RWPE2 (cell line): Measurements from ENCODE around the gene GPR78.

ENCODE experiments used
- ATAC-seq: fragments of 200-7000 bp; cut with Tn5 transposase; 3 replicates; pipeline ENCODE4 v1.9.1; 2021; ENCODE audit warnings: low read depth
- DNase-seq: peaks from one replicate; pipeline ENCODE4 v3.0.0-alpha.2; 2020; ENCODE audit warnings: low spot score
- H3K27ac ChIP-seq: fragments of 450-650 bp; 2 replicates; pipeline ENCODE4 v1.5.1; 2017; ENCODE audit warnings: mild to moderate bottlenecking; ENCODE audit not compliant: poor library complexity, severe bottlenecking
- H3K27me3 ChIP-seq: fragments of 250-450 bp; sonication (Bioruptor Pico); 2 replicates; pipeline ENCODE4 v1.5.1; 2021; ENCODE audit warnings: mild to moderate bottlenecking, moderate library complexity; ENCODE audit not compliant: insufficient read depth, poor library complexity, severe bottlenecking
- H3K36me3 ChIP-seq: fragments of 250-450 bp; sonication (Bioruptor Pico); 2 replicates; pipeline ENCODE4 v1.5.1; 2020; ENCODE audit warnings: low read depth, mild to moderate bottlenecking, moderate library complexity
- H3K4me1 ChIP-seq: fragments of 250-450 bp; sonication (Bioruptor Pico); 2 replicates; pipeline ENCODE4 v1.5.1; 2021; ENCODE audit warnings: mild to moderate bottlenecking, moderate library complexity; ENCODE audit not compliant: insufficient read depth, poor library complexity, severe bottlenecking
- H3K4me3 ChIP-seq: fragments of 250-450 bp; sonication (Bioruptor Pico); 2 replicates; pipeline ENCODE4 v1.5.1; 2021; ENCODE audit warnings: mild to moderate bottlenecking, moderate library complexity; ENCODE audit not compliant: severe bottlenecking
- H3K9me3 ChIP-seq: fragments of 250-450 bp; sonication (Bioruptor Pico); 2 replicates; pipeline ENCODE4 v1.5.1; 2021; ENCODE audit warnings: mild to moderate bottlenecking, moderate library complexity; ENCODE audit not compliant: severe bottlenecking
- TF ChIP-seq, protein P1 (sequence below): fragments of 450-650 bp; IDR thresholded peaks from one replicate; pipeline ENCODE4 v1.5.1; 2017; ENCODE audit warnings: mild to moderate bottlenecking, moderate library complexity; ENCODE audit not compliant: poor library complexity, severe bottlenecking

The GPR78 gene

DNA sequence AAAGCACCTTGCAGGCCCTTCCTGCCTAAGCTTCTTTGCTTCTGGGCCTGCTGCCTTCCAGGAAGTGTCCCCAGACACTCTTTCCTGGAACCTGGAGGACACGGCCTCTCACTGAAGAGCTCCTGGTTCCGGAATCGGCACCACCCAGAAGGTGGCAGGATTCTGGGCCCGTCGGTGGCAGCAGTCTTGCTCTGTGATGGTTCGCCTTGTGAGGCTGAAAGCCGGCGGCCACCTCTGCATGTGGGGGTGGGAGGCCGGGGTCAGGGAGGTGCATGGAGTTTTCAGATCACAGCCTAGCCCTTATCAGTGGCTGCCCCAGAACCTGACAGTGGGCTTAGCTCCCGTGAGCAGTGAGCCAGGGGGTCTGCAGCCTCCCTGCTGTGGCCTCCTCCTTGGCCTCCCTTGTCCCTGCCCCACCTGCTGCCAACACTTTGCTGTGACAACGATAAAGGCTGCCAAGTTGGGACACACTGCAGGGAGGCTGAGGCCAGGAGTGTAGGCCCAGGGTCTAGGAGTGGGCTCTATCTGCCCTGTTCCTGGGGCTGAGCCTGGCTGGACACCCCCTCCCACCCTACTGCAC, 30.8 kb upstream of the GPR78 start:
- DNase-seq: no peak
- Histone ChIP-seq H3K27ac (peak overlapping the region; percentile 95), H3K4me1 (peaks cover 22% of the 10 kb centered on the region), H3K27me3 (no peaks in the 10 kb centered on the region), H3K9me3 (no peaks in the 10 kb centered on the region), H3K36me3 (no peaks in the 10 kb centered on the region), H3K4me3 (no peak overlapping the region)
- TF ChIP-seq, protein P1, sequence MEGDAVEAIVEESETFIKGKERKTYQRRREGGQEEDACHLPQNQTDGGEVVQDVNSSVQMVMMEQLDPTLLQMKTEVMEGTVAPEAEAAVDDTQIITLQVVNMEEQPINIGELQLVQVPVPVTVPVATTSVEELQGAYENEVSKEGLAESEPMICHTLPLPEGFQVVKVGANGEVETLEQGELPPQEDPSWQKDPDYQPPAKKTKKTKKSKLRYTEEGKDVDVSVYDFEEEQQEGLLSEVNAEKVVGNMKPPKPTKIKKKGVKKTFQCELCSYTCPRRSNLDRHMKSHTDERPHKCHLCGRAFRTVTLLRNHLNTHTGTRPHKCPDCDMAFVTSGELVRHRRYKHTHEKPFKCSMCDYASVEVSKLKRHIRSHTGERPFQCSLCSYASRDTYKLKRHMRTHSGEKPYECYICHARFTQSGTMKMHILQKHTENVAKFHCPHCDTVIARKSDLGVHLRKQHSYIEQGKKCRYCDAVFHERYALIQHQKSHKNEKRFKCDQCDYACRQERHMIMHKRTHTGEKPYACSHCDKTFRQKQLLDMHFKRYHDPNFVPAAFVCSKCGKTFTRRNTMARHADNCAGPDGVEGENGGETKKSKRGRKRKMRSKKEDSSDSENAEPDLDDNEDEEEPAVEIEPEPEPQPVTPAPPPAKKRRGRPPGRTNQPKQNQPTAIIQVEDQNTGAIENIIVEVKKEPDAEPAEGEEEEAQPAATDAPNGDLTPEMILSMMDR: no peak
- no peak for ATAC-seq

DNA sequence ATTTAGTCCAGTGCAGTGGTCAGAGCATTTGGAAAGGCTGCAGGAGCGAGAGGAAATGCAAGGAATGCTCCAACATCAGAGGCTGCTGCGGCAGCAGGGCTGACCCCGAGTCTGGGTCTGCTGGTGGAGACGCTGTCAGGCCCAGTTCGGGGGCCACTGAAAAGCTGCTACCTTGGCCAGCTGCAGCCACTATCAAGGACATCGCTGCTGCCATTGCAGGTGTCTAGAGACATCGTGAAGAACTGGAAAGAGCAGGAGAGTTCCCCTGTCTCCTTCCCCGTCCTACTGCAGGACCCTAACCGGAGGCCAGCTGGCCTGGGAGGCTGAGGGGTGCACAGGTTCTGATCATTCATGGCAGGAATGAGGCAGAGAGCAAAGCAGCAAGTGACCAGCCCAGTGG, 29.5 kb upstream of the GPR78 start:
- no peaks in the 10 kb centered on the region for H3K27me3 ChIP-seq

DNA sequence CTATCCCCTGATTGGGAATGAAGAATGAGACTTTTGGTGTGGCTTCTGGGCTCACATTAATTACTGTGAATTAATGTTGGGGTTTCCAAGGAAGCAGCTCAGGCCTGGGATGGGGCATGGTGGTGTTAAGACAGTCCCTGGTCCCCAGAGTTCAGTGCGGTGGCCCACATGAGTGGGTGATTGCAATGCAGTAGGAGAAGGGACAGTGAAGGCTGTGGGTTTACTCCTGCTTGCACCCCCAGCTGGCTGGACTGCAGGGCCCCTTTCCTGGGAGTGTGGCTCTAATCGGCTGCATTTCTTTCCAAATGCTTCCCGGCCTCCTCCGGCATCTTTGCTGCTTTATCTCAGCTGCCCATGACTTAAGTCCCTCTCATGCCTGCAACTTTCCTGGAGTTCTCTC, 28.2 kb upstream of the GPR78 start:
- DNase-seq (no peak), ATAC-seq (no peak)
- H3K4me1 ChIP-seq: peaks cover 30% of the 10 kb centered on the region
- TF ChIP-seq, protein P1: no peak
- H3K9me3 ChIP-seq: no peaks in the 10 kb centered on the region
- no peaks in the 10 kb centered on the region for H3K36me3 ChIP-seq
- H3K27me3 ChIP-seq: no peaks in the 10 kb centered on the region
- no peak overlapping the region for H3K27ac ChIP-seq
- H3K4me3 ChIP-seq: no peak overlapping the region

More for the DNA sequence above, 29.5 kb upstream of the GPR78 start:
- Histone ChIP-seq H3K4me3 (no peak overlapping the region), H3K27ac (no peak overlapping the region), H3K36me3 (no peaks in the 10 kb centered on the region), H3K9me3 (no peaks in the 10 kb centered on the region), H3K4me1 (peaks cover 22% of the 10 kb centered on the region)
- ATAC-seq: no peak
- DNase-seq: no peak
- TF ChIP-seq, protein P1: no peak

DNA sequence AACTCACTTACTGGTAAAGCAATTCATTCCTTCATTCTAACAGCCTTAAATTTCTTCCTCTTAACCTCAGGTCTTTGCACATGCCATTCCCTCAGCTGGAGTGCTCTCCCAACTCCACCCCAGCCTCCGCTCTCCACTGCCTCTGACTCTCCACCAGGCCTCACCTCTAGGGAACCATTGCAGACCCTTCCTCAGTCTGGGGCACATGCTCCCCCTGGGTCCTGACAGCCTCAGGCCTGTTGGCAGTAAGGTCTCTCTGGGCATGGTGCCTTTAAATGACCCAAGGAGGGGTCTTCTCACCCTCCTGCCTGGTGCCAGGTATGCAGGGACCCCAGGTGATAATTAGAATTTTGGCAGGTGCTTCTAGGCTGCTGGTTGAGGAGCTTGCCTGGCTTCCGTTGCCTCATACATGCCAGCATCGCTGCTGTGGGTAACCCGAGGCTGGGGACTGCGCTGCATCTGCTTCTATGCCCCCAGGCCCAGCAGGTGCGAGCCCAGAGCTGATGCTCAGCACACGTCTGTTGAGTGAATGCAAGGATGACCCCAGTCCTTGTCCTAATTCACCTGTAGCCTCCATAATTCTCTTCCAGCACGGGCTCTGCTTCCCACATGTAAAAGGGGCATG, 27.5 kb upstream of the GPR78 start:
- H3K4me1 ChIP-seq: peaks cover 24% of the 10 kb centered on the region
- H3K27me3 ChIP-seq: no peaks in the 10 kb centered on the region
- no peaks in the 10 kb centered on the region for H3K9me3 ChIP-seq
- TF ChIP-seq, protein P1: no peak
- H3K4me3 ChIP-seq: no peak overlapping the region
- H3K27ac ChIP-seq: no peak overlapping the region
- DNase-seq: no peak
- no peaks in the 10 kb centered on the region for H3K36me3 ChIP-seq
- ATAC-seq: no peak

DNA sequence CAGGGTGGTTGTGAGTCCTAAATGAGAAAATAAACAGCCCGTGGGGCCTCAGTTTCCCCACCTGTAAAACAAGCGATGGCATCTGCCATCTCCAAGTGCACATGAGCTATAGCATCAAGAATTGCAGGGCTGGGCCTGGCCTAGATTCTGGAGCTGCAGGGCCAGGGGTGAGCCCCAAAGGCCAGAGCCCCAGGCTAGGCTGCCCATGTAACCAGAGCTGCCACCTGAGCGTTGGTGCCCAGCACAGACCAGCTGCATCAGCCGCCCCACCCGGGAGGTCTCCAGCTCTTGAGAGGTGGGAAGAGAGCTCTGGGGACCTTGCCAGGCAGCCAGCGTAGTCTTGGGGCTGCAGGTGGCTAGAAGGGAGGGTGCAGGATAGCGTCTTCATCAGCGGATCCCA, 27.0 kb upstream of the GPR78 start:
- no peaks in the 10 kb centered on the region for H3K36me3 ChIP-seq
- ATAC-seq (no peak), DNase-seq (no peak)
- H3K27me3 ChIP-seq: no peaks in the 10 kb centered on the region
- no peaks in the 10 kb centered on the region for H3K9me3 ChIP-seq
- TF ChIP-seq, protein P1: no peak
- no peak overlapping the region for H3K27ac ChIP-seq
- H3K4me3 ChIP-seq: no peak overlapping the region
- H3K4me1 ChIP-seq: peaks cover 20% of the 10 kb centered on the region
